ENCODE results near the gene PRR7. TPM values are rescaled to one million over a fixed set of nuclear protein-coding genes. Genes with fewer than 3 reads are reported as not detected.

The PRR7 gene
- polyA plus RNA-seq, 1 of the 3 experiments (the other 2 are of a cell fraction) = 17.1 TPM

DNA sequence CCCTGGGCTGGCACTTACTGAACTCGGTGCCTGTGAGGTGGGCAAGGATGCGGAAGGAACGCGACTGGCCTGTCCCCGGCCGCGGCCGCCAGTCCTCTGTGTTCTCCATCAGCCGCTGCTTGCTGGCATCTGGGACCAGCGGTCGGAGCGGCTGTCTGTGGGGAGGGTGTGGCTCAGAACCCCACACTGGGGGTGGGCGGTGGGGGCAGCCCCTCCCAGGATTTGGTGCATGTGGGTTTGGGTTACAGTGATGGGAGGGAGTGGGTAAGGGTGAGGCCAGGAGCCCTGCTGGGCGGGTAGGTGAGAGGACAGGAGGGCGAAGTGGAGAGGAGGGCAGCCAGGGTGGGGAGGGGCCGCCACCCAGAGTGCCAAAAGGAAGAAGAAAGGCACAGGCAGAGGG, 44.4 kb downstream of the PRR7 start:
- no peaks in the 10 kb centered on the region for H3K27me3 ChIP-seq (ENCODE audit: insufficient read depth)
- ChIA-PET CTCF (interaction anchor here (1.0 to 8.4 kb wide), 4 partner anchors 13 to 101 kb away, joined by 3 to 201 read pairs (median 4); partner anchors contain the start of gene DBN1), POLR2A (no interaction called here)
- peak overlapping the region in 1 of 2 experiments; percentile 56; a peak in 1 of 4 replicates for H3K4me3 ChIP-seq (ENCODE audit: low read depth in 2 of 2, low read length in 1 of 2)
- H3K9me3 ChIP-seq = no peaks in the 10 kb centered on the region
- H3K79me2 ChIP-seq (ENCODE audit: insufficient read depth) = peaks cover 63% of the 10 kb centered on the region
- peaks cover 30 to 34% of the 10 kb centered on the region in 2 experiments; a peak in 3 of 4 replicates for H3K4me1 ChIP-seq (ENCODE audit: control insufficient read depth in 1 of 2, insufficient read depth in 2 of 2, low read depth in 1 of 2, low read length in 1 of 2)
- H3F3A ChIP-seq (replicated peaks; ENCODE audit: insufficient read depth) = peaks cover 30% of the 10 kb centered on the region
- H3K27ac ChIP-seq (ENCODE audit: low read depth in 2 of 2, low read length in 1 of 2) = 0 out of 4 replicates have a peak overlapping the region, but pooled peaks of 1 of the 2 experiments have one; percentile 15
- peaks cover 88% of the 10 kb centered on the region for H4K20me1 ChIP-seq (ENCODE audit: insufficient read depth)
- no peak overlapping the region for H2AFZ ChIP-seq (ENCODE audit: low read depth)
- H3K9ac ChIP-seq = no peak overlapping the region
- no peak for DNase-seq
- no peak for TF ChIP-seq RAD21 (IDR thresholded peaks at IDR 0.05; ENCODE audit: low read length)
- TF ChIP-seq GATA2 (CRISPR knock-in tag; IDR thresholded peaks at IDR 0.05) = no peak
- TF ChIP-seq CHD2 (IDR thresholded peaks at IDR 0.05; ENCODE audit: low read length, partially characterized antibody) = no peak
- no peak for TF ChIP-seq JUND (IDR thresholded peaks at IDR 0.05)
- TF ChIP-seq GABPA (IDR thresholded peaks at IDR 0.05; ENCODE audit: low read depth) = no peak
- no peak for TF ChIP-seq EP300 (IDR thresholded peaks at IDR 0.05; ENCODE audit: borderline replicate concordance in 1 of 2, low read depth in 1 of 2, low read length in 1 of 2)
- TF ChIP-seq, protein P1, sequence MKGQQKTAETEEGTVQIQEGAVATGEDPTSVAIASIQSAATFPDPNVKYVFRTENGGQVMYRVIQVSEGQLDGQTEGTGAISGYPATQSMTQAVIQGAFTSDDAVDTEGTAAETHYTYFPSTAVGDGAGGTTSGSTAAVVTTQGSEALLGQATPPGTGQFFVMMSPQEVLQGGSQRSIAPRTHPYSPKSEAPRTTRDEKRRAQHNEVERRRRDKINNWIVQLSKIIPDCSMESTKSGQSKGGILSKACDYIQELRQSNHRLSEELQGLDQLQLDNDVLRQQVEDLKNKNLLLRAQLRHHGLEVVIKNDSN (IDR thresholded peaks at IDR 0.05; ENCODE audit: borderline replicate concordance, low read depth) = no peak
- no peak for TF ChIP-seq SMC3 (IDR thresholded peaks at IDR 0.05; ENCODE audit: low read depth, low read length)
- no peak for TF ChIP-seq RFX5 (IDR thresholded peaks at IDR 0.05; ENCODE audit: low read length)
- TF ChIP-seq TEAD4 (IDR thresholded peaks at IDR 0.05; ENCODE audit: borderline replicate concordance, insufficient read depth) = no peak
- TF ChIP-seq, protein P2, sequence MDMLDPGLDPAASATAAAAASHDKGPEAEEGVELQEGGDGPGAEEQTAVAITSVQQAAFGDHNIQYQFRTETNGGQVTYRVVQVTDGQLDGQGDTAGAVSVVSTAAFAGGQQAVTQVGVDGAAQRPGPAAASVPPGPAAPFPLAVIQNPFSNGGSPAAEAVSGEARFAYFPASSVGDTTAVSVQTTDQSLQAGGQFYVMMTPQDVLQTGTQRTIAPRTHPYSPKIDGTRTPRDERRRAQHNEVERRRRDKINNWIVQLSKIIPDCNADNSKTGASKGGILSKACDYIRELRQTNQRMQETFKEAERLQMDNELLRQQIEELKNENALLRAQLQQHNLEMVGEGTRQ (IDR thresholded peaks at IDR 0.05; ENCODE audit: borderline replicate concordance, low read depth, low read length) = no peak
- TF ChIP-seq POLR2AphosphoS5 (IDR thresholded peaks at IDR 0.05; ENCODE audit: low read depth, low read length) = no peak
- TF ChIP-seq NRF1 (IDR thresholded peaks at IDR 0.05; ENCODE audit: low read depth, low read length) = no peak
- TF ChIP-seq, protein P3, sequence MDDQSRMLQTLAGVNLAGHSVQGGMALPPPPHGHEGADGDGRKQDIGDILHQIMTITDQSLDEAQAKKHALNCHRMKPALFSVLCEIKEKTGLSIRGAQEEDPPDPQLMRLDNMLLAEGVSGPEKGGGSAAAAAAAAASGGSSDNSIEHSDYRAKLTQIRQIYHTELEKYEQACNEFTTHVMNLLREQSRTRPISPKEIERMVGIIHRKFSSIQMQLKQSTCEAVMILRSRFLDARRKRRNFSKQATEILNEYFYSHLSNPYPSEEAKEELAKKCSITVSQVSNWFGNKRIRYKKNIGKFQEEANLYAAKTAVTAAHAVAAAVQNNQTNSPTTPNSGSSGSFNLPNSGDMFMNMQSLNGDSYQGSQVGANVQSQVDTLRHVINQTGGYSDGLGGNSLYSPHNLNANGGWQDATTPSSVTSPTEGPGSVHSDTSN (IDR thresholded peaks at IDR 0.05) = no peak
- TF ChIP-seq ELF1 (IDR thresholded peaks at IDR 0.05) = no peak
- no peak for TF ChIP-seq FOXM1 (IDR thresholded peaks at IDR 0.05; ENCODE audit: low read depth)
- TF ChIP-seq, protein P4, sequence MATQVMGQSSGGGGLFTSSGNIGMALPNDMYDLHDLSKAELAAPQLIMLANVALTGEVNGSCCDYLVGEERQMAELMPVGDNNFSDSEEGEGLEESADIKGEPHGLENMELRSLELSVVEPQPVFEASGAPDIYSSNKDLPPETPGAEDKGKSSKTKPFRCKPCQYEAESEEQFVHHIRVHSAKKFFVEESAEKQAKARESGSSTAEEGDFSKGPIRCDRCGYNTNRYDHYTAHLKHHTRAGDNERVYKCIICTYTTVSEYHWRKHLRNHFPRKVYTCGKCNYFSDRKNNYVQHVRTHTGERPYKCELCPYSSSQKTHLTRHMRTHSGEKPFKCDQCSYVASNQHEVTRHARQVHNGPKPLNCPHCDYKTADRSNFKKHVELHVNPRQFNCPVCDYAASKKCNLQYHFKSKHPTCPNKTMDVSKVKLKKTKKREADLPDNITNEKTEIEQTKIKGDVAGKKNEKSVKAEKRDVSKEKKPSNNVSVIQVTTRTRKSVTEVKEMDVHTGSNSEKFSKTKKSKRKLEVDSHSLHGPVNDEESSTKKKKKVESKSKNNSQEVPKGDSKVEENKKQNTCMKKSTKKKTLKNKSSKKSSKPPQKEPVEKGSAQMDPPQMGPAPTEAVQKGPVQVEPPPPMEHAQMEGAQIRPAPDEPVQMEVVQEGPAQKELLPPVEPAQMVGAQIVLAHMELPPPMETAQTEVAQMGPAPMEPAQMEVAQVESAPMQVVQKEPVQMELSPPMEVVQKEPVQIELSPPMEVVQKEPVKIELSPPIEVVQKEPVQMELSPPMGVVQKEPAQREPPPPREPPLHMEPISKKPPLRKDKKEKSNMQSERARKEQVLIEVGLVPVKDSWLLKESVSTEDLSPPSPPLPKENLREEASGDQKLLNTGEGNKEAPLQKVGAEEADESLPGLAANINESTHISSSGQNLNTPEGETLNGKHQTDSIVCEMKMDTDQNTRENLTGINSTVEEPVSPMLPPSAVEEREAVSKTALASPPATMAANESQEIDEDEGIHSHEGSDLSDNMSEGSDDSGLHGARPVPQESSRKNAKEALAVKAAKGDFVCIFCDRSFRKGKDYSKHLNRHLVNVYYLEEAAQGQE (IDR thresholded peaks at IDR 0.05; ENCODE audit: low read depth, low read length) = no peak
- no peak overlapping the region for H3K4me2 ChIP-seq
- no peaks in the 10 kb centered on the region for H3K9me2 ChIP-seq
- peaks cover 56 to 59% of the 10 kb centered on the region in 2 experiments for H3K36me3 ChIP-seq (replicated peaks in 1 of 2; ENCODE audit: control insufficient read depth in 1 of 2, insufficient read depth in 2 of 2, low read length in 1 of 2)
- 90% methylated on average over 13 of the region's 16 CpGs for WGBS (ENCODE audit: low lambda C conversion rate)

Data from SK-N-SH (cell line).